PC-9 (cell line): ENCODE measurements around the gene MTF2.

Source experiments
- CTCF ChIP-seq: fragments of 200-600 bp; sonication (generic); conservative IDR thresholded peaks from 2 replicates; pipeline ENCODE4 v1.6.1; 2017; ENCODE audit warnings: mixed run types, antibody characterized with exemption, mild to moderate bottlenecking, moderate library complexity
- EZH2 ChIP-seq: fragments of 200-600 bp; sonication (generic); IDR thresholded peaks from 2 replicates; pipeline ENCODE4 v1.8.0; 2017; ENCODE audit warnings: antibody characterized with exemption, low read depth

- TF ChIP-seq CTCF (no peak), EZH2 (no peak)
These were observed 80.3 kb downstream of the MTF2 start for GRCh38 chr1:93159337-93159736.
